HG03025 (cell line): Measurements from ENCODE around the gene NHSL2.

Experiments
- ATAC-seq: cut with Tn5 transposase; IDR thresholded peaks from one replicate; pipeline ENCODE4 v1.9.1; 2021; ENCODE audit warnings: mild to moderate bottlenecking, moderate library complexity; ENCODE audit not compliant: unreplicated experiment, low FRiP score

NHSL2 gene

DNA sequence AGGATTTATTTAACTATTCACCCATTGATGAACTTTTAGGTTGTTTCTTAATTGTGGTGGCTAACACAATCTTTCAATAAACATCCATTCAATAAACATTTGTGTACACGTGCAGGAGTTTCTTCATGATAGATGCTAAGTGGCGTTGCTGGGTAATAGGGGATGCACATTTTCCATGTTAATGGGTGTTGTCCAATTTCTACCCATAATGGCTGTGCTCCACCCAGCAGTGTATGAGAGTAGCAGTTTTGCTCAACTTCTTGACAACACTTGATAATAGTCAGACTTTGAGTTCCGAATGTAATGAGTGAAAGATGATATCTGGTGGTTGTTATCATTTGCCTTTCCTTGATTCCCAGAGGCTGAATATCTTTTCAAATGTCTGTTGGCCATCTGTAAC is 104.7 kb downstream of the NHSL2 start:
- ATAC-seq: no peak

DNA sequence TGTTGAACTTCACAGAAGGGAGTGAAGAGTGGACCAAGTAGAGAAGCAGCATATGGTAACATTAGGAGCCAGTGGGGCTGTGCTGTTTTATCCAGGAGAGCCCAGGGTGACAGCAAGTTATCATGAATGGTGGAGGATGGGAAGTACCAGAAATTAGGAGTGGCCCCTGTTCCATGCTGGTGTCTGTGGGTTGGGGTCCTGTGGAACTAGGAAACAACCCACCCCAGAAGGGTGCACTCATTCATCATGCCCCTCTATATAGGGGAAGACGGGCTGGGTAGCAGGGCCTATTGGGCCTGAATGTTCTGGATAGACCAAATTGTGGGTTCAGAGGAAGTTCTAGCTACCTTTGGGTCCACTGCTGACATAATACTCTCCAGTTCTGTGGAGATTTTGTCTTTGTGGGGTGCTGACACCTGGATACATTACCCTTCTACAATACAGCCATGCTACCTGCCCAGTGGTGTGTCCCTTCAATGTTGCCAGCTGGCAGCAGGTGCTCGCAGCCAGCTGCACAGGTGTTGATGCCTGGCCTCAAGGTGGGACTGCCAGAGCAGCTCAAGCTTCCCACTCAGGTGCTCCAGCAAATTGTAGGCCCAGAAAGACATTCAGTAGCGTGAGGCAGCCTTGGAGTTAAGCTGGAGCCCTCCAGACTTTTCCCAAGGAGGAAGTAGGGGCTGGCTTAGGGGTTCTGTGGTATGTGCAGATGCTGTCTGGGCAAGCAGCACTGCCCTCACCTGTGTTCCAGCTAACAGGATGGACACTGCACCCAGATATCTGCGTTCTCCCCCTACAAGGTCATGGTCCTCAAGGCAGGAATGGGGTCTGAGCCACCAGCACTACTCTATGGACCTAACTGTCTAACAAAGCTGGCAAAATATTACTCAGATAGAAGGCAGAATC is 106.5 kb downstream of the NHSL2 start:
- ATAC-seq: no peak

DNA sequence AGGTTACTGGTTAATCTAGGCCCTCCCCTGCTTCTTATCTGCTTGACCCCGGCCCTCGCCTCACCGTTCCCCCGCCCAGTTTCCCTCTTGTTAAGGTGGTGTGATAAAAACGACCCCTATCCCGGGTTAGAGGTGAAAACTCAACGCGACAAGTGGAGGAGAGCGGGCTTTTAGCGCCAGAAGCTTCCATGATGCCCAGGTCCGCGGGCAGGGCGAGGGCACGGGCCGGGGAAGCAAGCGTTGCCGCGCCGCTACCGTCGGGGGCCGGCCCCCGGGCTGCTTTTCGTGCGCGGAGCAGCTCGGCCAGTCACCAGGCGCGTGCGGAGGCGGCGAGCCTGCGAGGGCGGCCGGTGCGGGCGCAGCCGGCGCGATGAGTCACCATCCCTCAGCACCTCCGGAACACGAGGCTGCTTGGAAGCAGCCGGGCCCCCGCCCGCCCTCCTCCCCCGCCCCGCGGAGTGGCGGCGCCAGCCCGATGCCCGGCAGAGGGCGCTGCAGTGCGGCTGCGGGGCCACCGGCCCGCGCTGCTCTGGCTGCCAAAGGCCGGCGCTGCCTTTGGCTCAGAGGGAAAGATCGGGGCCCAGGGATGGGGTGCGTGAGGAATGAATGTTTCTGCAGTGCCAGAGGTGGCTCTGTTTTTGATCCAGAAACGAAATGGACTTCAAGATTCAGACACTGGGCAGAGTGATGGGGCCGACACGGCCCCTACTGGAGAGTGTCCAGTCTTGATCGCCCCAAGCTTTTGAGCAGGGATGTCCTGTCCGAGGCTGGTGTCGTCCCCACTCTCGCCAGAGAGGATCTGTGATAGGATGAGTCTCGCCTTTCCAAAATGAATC is 107.8 kb downstream of the NHSL2 start:
- peak; percentile 41 for ATAC-seq

DNA sequence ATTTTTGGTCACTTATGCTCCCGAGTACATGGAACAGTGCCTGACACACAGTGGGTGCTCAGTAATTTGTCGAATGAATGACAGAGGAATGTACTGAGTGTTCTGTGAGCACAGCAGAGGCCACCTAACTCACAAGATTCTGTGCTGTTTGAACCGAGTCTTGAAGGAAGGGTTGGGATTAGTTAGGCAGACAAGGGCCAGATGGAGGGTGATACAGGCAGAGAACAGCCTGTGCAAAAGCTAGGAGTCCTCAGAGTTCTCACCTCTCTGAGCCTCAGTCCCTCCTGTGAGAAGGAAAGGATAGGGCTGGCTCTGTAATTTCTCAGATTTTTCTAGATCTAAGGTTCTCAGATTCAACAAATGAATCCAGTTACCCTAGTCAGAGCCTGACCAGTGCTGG is 108.8 kb downstream of the NHSL2 start:
- no peak for ATAC-seq

DNA sequence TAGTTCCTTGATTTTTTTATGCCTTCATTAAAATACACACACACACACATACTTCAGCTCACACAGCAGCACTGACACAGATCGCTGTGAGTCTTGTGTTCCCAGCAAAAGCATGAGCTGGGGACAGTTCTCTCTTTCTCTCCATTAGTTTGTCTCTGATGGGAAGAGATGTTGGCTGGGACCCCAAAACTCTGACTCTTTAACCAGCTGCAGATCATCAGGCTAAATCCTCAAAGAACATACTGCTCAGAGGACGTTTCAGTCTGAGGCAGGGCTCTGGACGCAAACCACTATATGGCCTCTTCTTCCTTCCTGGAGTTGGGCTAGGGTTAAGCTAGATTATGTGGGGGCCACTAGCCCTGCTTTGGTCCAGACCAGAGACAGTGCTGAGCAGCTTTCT is 109.6 kb downstream of the NHSL2 start:
- ATAC-seq: no peak

DNA sequence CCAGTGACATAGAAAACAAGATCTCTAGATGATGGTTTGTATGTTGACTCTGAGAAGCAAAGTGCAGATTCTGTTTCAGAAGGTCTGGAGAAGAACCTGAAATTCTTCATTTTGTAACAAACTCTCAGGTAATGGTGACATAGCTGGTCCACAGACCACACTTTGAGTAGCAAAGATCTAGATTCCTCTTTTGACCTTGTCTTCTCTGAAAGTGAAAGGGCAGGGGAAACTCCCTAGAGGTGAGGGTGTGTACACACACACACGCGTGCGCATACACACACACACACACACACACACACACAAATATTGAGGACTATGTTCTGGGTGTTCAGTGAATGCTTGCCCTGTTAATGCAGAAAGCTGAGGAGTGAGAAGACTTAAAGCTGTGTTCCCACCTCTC is 110.1 kb downstream of the NHSL2 start:
- no peak for ATAC-seq

DNA sequence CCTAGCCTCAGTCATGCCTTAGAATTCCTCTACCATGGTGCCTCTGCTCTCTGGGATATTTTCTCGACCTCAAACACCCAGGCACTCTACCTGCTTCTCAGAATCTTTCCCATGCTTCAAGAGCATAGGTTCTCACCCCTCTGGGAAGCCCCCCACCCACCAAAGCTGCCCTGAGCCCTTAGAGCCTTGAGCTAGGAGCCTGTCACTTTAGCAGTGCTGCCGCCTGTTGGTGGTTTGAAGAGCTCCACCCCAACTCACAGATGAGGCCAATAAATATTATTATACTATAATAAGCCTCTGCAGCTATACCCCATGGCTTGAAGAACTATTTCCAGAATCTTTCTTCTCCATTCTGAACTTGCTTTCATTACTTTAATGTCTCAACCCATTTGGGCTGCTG is 111.3 kb downstream of the NHSL2 start:
- no peak for ATAC-seq

DNA sequence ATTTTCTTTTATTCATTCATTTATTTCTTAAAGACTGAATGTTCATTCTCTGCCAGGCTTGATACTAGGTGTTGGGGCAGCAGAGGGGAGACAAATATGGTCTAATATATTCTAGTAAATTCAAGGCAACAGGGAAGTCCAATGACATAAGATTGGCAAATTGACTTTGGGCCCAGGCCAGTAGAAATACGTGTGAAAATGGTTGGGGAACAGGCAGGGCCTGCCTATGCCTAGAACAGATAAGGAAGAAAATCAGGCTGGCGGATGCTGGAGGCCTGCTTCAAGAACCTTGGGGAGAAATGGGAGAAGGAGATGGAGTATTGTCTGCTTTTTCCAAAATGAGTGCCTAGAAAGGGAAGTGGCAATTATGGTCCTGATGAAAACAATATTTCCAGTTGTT is 112.4 kb downstream of the NHSL2 start:
- no peak for ATAC-seq

DNA sequence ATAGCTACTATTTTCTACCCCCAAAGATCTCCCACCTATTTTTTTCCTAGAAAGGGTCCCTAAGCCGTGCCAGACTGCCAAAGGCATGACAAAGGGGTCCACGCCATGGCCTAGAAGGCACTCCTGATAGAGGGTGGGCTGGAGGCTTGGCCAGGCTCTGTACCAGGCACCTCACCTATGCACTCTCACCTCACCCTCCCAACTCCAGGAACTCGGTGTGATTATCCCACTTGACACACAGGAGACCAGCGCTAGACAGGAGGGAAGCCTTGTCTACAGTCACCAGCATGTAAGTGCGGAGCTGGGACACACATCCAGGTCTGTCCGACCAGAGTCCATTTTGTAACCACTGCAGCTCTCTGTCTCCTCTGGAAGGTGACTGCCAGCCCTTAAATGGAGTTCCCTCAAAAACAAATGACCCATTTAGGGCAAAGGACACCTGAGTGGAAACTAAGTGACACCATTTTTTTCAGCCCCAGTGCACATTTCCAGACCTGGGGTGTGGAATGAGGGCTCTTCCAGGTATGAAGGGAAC is 114.7 kb downstream of the NHSL2 start:
- ATAC-seq: no peak

DNA sequence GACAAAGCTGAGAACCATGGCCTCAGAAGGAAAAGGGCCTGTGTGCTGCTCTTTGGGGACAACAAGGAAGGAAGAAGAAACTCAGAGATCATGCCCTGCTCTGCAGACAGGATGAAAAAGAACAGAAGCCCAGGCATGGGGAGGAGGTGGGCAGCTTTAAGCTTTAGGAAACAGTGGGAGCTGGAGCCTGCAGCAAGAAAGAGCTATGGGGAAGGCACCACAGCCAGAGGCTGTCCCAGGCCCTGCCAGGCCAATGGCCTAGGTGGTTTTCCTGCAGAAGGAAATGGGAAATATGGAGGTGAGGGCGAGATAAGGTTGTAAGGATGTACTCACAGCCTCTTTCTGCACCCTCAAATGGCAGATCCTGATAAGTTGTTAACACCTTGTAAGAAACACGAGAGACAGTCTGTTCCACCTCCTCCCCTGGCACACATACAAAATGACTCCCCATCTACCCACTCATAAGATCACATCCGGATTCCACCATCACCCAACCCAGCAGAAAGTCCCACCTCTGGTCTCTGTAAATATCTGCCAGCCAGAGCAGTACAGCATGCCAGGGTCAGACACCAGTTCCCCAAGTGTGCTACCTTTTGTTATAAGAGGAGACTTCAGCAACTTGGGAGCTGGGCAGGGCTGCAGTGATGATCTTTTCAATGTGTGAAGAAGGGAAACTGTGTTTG is 115.8 kb downstream of the NHSL2 start:
- ATAC-seq: no peak

DNA sequence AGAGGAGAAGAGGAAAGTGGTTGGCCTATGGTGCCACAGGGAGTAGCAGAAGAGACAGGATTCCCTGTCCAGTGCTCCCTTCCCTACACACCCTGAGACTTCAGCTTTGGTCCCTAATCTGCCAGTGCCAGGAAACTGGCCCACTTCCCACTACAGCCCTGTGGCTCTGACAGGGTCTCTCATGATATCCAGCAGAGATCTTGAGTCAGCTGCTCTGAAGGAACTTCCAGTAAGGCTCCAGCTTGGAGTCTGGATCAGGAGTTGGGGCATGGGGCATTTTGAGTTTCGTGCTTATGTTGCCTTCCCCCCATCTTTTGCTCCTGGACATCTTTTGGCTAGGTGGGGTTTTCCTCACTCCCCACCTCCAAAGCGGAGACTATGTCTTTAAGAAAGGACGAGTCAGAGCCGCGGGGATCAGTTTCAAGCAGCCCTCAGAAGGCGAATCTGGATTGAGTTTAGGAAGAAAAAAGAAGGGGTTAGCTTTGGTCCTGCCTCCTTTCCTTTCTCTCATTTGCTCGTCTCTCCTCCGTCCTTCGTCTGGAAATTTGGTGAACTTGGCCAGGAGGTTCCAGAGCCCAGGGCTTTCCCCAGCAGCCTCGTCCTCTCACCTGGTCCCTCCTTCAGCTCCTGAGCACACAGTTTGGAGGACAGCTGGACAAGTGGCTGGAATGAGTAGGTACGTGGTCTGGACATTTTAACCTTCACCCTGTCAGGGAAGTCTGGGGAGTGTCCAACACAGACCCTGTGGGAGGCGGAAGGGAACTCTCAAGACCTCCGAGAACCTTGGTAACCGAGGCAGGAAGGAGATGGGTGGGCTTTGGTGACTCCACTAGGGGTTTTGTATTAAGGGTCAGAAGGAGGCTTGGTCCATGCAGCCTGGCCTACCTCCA is 116.6 kb downstream of the NHSL2 start:
- no peak for ATAC-seq

DNA sequence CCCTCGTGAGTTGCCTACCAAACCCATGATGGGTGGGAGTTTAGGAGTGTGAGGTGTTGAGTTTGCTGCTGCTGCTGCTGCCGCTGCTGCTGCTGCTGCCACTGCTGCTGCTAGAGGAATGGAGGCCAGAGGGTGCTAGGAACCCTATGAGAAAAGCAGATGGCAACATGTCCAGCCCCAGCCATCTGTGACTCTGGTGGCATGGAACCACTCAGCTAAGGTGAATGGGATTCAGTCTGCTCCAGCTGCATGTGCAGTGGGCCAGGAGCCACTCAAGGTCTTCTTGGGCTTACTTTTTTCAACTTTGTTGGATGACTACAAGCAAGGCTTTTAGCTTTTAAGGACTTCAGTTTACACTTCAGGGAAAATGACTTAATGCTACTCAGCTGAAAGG is 117.3 kb downstream of the NHSL2 start:
- ATAC-seq: no peak

DNA sequence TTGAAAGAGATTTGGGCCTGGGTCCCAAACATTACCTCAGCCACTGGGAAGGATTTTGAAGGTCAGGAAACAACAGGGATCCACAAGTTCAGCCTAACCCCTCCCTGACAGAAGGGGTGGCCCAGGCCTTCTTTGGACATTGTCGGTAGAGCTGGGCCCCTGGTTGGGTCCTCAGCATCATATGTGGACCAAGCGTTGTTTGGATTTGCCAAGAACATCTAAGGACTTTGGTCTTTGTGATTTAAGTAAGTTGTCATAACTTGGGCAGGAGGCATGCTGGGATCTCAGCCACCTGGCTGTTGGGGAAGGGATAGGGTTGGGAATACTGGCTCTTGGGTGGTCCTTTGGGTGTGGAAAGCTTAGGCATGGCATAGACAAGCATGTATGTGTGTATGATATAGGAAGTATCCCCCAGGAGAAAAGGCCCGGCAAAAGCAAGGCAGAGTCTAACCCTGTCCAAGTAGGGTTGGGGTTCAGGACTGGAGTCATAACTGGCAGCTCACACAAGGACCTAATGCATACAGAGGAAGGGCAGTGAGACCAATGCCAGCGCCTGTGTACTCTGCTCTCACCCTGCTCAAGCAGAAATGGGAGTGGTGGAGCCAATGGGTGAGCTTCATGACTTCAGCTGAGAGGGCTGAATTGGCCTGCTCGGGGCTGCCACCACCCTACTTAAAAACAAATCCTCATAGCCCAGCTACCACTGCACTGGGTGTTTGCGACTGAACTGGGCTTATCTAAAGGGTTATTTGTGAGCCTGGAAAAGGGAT is 118.2 kb downstream of the NHSL2 start:
- no peak for ATAC-seq

DNA sequence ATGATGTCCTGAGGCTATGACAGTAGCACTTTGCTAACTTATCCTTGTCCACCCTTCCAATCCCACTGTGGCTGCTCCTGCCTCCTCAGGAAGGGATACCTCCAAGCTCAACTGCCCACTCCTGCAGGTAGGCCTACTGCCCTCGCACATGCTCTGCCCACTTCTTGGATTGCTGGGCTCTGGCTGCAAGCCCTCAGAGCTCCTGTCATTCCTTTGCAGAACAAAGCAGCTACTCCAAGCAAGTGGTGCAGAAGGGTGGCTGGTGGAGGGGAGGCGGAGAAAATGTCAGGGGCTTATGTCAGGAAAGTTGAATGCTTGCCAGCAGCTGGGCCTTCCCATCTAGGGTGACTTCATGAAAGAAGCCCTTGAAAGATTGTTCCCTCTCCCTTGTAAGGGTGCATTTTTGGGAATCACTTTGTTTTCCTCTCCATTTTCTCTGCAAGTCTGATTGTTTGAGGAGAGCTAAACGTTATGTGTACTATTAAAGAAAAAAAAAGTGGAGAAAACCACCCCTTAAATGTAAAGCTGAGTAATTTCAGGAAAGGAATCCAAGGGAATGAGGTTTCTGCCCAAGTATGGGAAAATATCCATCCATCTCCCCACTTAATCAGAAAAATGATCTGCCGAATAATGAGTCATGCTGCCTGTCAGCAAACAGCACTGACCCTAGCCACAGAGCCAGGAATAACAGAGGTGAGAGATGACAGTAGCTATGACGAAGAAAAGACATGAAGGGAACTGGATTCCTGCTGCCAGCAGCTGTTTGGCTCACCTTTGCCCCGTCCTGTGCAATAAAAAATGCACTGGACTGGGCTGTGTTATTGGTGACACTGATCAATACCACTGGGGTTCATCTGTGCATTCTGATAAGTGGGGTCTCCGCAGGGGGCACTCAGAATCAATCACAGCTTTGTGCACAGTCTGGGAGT is 119.1 kb downstream of the NHSL2 start:
- no peak for ATAC-seq

DNA sequence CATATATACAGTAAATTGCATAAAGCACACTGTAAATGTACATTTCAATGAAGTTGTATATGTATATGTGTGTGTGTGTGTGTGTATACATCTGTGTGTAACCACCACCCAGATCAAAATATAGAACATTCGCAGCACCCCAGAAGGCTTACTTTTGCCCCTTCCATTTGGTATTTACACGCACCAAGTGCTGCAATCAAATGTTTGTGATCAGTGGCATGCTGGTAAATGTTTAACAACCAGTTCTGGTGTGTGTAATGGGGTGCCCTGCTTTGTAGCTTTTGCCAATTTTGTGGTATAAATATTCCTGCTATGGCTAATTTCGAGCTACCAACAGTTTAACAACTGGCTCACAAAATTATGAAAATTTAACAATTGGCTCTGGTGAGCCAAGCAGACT is 119.8 kb downstream of the NHSL2 start:
- no peak for ATAC-seq

DNA sequence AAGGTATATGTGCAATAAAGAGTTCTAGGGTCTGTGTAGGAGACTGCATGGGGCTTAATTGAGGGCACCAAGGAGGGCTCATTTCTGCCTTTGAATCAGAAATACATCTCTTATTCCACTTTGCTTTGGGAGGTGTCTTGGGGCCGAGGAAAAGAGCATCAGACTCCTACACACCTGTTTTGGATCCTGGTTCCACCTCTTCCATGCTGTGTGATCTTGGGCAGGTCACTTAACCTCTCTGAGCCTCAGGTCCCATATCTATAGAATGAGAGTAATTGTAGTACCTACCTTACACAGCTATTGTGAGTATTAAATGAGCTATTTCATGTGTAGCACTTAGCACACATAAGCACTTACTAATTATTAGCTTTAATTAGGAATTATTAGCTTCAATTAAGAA is 120.5 kb downstream of the NHSL2 start:
- ATAC-seq: no peak

DNA sequence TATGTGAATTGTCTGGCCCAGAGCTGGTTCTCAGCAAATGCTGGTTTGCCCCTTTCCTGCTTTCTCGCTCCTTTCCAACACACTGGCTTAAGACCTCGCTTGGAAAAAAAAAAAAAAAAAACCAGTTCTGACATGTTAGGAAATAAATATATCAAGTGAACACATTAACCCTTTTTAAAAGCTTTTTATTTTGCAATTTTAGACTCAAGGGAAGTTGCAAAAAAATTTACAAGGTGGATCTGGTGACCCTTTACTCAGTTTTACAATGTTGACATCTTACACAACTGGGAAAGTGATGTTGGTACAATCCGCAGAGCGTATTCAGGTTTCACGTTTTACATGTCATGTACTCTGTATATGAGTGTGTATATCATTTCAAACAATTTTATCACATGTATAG is 121.0 kb downstream of the NHSL2 start:
- ATAC-seq: no peak

DNA sequence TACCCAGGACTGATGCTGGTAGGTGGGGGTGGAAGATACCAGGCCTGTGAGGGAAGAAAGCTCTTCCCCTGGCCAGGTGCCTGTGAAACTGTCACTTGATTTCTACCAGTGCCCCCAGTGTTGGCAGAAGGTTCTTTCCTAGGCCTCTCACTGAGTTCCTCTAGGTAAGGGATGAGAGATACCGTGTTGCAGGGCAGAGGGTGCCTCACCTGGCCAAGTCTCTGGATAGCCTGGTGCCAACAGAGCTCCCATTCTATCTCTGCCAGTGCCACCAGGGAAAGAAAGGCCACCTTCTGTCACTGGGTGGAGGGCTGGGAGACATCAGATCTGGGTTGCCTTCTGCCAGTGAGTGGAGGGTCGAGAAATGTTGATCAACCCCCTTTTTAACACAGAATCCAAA is 127.0 kb downstream of the NHSL2 start:
- no peak for ATAC-seq
